ENCODE measurements around the gene CNOT3. TPM values are rescaled to one million over a fixed set of nuclear protein-coding genes. Genes with fewer than 3 reads are reported as not detected.
"Not testable (repeated sequence)": the region's sequence is repeated elsewhere in the genome, so short reads cannot be mapped to it uniquely, and the experiment has no call there.

CNOT3 gene
- total RNA-seq, 1 donor from 2014 or later: 67.5 TPM

DNA sequence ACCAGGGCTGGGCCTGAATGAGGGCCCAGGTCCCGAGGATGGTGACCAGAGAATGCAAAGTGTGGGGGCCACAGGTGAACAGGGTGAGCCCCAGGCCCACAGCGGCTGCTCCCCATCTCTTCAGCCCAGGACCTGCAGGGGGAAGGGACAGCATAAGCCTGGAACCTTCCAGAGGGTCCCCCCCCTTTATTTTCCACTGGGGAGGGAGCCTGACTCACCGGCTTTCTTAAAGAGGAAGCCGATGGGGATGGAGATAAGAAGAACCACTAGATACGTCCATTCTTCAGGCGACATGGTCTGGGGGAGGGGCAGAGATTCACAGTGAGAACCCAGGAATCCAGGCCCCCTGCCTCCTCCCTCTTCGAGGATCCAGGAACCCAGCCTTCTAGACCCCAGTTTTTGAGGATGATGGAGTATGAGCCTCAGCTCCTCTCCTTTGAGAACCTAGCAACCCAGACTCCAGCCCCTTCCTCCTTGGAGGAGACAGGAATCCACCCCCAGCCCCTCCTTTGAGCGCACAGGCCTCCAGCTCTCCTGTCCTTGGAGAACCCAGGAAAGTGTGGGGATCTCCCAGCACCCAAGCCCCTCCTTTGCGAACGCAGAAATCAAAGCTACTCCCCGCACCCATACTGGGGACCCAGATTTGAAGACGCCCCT, 50.8 kb downstream of the CNOT3 start:
- H3K4me3 Mint-ChIP-seq (ENCODE audit: low read depth): peak overlapping the region; percentile 89
- peaks cover 29% of the 10 kb centered on the region for H3K4me1 Mint-ChIP-seq (ENCODE audit: low read depth)
- peaks cover 43% of the 10 kb centered on the region for H3K36me3 Mint-ChIP-seq (ENCODE audit: low read depth)
- no peaks in the 10 kb centered on the region for H3K27me3 Mint-ChIP-seq (ENCODE audit: low read depth)
- peak overlapping the region; percentile 96 for H3K27ac Mint-ChIP-seq
- DNase-seq (ENCODE audit: low spot score): peak; percentile 69
- no peaks in the 10 kb centered on the region for H3K9me3 Mint-ChIP-seq
- intact Hi-C loops (cut with micrococcal nuclease): loop anchor here (1.0 kb wide), 1 partner anchor 22 kb away; no protein-coding TSS in a partner anchor

DNA sequence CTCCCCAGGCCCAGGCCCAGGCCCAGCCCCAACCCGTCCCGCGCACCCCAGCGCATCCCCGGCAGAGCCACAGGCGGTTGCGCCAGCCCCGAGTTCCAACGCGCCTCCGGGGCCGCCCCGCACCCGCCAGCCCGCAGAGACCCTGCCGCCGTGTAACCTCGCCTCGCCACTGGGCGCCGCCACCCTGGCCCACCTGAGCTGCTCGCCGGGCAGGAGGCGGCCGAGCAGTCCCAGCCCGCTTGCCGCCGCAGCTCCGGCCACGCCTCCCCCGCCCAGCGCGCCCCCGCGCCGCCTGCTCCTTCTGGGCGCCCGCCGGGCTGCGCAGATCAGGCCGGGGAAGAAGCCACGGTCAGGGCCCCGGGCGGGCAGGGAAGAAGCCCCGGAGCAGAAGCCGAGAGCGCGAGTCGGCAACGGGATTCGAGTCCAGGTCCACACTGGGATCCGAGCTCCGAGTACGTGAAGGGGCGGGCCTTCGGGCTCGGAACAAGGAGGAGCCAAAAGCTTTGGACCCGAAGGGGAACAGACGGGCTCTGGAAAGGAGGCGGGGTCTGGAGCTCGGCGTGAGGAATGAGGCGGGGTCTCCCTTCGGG, 51.7 kb downstream of the CNOT3 start, which contains the start of gene MBOAT7:
TSS of gene MBOAT7 (minus strand) at position 436 of the 590 bp plus-strand sequence. CDS start 1,072 bp downstream, outside the sequence.
- Mint-ChIP-seq H3K4me3 (ENCODE audit: low read depth) (peak within 1 kb of the TSS; percentile 89), H3K4me1 (ENCODE audit: low read depth) (peaks cover 26% of the 10 kb centered on the region), H3K27me3 (ENCODE audit: low read depth) (no peaks in the 10 kb centered on the region), H3K36me3 (ENCODE audit: low read depth) (peaks cover 41% of the 10 kb centered on the region), H3K9me3 (no peaks in the 10 kb centered on the region), H3K27ac (peak within 1 kb of the TSS; percentile 98)
- intact Hi-C loops (cut with micrococcal nuclease): no loop called here
- DNase-seq (ENCODE audit: low spot score): no peak

- Mint-ChIP-seq H3K27ac (peak overlapping the region; percentile 98), H3K36me3 (ENCODE audit: low read depth) (peaks cover 39% of the 10 kb centered on the region), H3K27me3 (ENCODE audit: low read depth) (no peaks in the 10 kb centered on the region), H3K9me3 (no peaks in the 10 kb centered on the region), H3K4me3 (ENCODE audit: low read depth) (peak overlapping the region; percentile 89), H3K4me1 (ENCODE audit: low read depth) (peaks cover 26% of the 10 kb centered on the region)
- intact Hi-C loops (cut with micrococcal nuclease): loop anchor here (1.0 to 5.0 kb wide), 4 partner anchors 10 to 323 kb away; partner anchors contain the start of genes CNOT3, LENG1, MYADM and RPS9
- peak; percentile 100 for DNase-seq (ENCODE audit: low spot score)
Measured at GRCh38 chr19:54189735-54190502, 52.4 kb downstream of the CNOT3 start.

GRCh38 chr19:54190503-54191010, 53.0 kb downstream of the CNOT3 start:
- H3K27ac Mint-ChIP-seq: peak overlapping the region; percentile 98
- DNase-seq (ENCODE audit: low spot score): peak; percentile 100
- H3K4me1 Mint-ChIP-seq (ENCODE audit: low read depth): peaks cover 23% of the 10 kb centered on the region
- peak overlapping the region; percentile 89 for H3K4me3 Mint-ChIP-seq (ENCODE audit: low read depth)
- H3K27me3 Mint-ChIP-seq (ENCODE audit: low read depth): no peaks in the 10 kb centered on the region
- H3K9me3 Mint-ChIP-seq: no peaks in the 10 kb centered on the region
- peaks cover 40% of the 10 kb centered on the region for H3K36me3 Mint-ChIP-seq (ENCODE audit: low read depth)
- intact Hi-C loops (cut with micrococcal nuclease): loop anchor here (1.0 to 5.0 kb wide), 4 partner anchors 10 to 323 kb away; partner anchors contain the start of genes CNOT3, LENG1, MYADM and RPS9

GRCh38 chr19:54191011-54191810, 53.6 kb downstream of the CNOT3 start, which contains the start of gene TSEN34:
Gene TSEN34 (plus strand): TSS chr19:54191308. CDS start chr19:54191365, 57 bp downstream.
- Mint-ChIP-seq H3K27me3 (ENCODE audit: low read depth) (no peaks in the 10 kb centered on the region), H3K9me3 (no peaks in the 10 kb centered on the region), H3K36me3 (ENCODE audit: low read depth) (peaks cover 37% of the 10 kb centered on the region), H3K4me1 (ENCODE audit: low read depth) (peaks cover 23% of the 10 kb centered on the region), H3K4me3 (ENCODE audit: low read depth) (peak within 1 kb of the TSS; percentile 89), H3K27ac (peak within 1 kb of the TSS; percentile 98)
- DNase-seq (ENCODE audit: low spot score): no peak
- intact Hi-C loops (cut with micrococcal nuclease): loop anchor here (5.0 kb wide), 1 partner anchor 324 kb away; the partner anchor contains the start of gene MYADM

DNA sequence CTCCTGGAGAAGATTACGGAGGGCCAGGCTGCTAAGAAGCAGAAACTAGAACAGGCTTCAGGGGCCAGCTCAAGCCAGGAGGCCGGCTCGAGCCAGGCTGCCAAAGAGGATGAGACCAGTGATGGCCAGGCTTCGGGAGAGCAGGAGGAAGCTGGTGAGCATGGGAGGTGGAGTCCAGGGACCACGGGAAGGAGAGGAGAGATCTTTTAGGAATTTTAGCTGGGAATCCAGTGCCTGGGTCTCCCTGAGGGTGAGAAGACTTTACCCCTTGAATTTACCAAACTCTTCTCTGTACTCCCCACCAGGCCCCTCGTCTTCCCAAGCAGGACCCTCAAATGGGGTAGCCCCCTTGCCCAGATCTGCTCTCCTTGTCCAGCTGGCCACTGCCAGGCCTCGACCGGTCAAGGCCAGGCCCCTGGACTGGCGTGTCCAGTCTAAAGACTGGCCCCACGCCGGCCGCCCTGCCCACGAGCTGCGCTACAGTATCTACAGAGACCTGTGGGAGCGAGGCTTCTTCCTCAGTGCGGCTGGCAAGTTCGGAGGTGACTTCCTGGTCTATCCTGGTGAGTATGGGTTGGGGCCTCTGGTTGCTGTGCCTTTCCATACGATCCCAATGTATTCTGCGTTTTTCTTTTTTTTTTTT, 54.4 kb downstream of the CNOT3 start:
- no peaks in the 10 kb centered on the region for H3K27me3 Mint-ChIP-seq (ENCODE audit: low read depth)
- peak overlapping the region; percentile 63 for H3K27ac Mint-ChIP-seq
- H3K4me1 Mint-ChIP-seq (ENCODE audit: low read depth): peaks cover 22% of the 10 kb centered on the region
- intact Hi-C loops (cut with micrococcal nuclease): loop anchor here (5.0 kb wide), 1 partner anchor 325 kb away; the partner anchor contains the start of gene MYADM
- DNase-seq (ENCODE audit: low spot score): no peak
- no peaks in the 10 kb centered on the region for H3K9me3 Mint-ChIP-seq
- peak overlapping the region; percentile 85 for H3K4me3 Mint-ChIP-seq (ENCODE audit: low read depth)
- peaks cover 30% of the 10 kb centered on the region for H3K36me3 Mint-ChIP-seq (ENCODE audit: low read depth)

- peaks cover 15% of the 10 kb centered on the region for H3K4me1 Mint-ChIP-seq (ENCODE audit: low read depth)
- peak overlapping the region; percentile 85 for H3K4me3 Mint-ChIP-seq (ENCODE audit: low read depth)
- no peaks in the 10 kb centered on the region for H3K27me3 Mint-ChIP-seq (ENCODE audit: low read depth)
- H3K27ac Mint-ChIP-seq: no peak overlapping the region
- intact Hi-C loops (cut with micrococcal nuclease): loop anchor here (5.0 kb wide), 1 partner anchor 326 kb away; the partner anchor contains the start of gene MYADM
- no peak for DNase-seq (ENCODE audit: low spot score)
- no peaks in the 10 kb centered on the region for H3K9me3 Mint-ChIP-seq
- peaks cover 19% of the 10 kb centered on the region for H3K36me3 Mint-ChIP-seq (ENCODE audit: low read depth)
Measured at GRCh38 chr19:54193011-54193410, 55.4 kb downstream of the CNOT3 start.

DNA sequence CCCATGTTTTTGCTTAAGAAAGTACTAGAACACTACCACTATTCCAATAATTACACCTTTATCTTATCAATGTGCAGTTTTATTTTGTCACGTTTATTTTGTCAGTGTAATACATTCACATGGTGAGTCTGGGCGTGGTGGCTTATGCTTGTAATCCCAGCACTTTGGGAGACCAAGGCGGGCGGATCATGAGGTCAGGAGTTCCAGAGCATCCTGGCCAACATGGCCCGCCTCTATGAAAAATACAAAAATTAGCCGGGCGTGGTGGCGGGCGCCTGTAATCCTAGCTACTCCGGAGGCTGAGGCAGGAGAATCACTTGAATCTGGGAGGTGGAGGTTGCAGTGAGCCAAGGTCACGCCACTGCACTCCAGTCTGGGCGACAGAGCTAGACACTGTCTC, 56.9 kb downstream of the CNOT3 start:
- Mint-ChIP-seq H3K36me3 (ENCODE audit: low read depth) (peaks cover 17% of the 10 kb centered on the region), H3K4me1 (ENCODE audit: low read depth) (peaks cover 18% of the 10 kb centered on the region)
- H3K4me3 Mint-ChIP-seq (ENCODE audit: low read depth); H3K27me3 Mint-ChIP-seq (ENCODE audit: low read depth); H3K27ac Mint-ChIP-seq; DNase-seq (ENCODE audit: low spot score); H3K9me3 Mint-ChIP-seq: not testable (repeated sequence)
- intact Hi-C loops (cut with micrococcal nuclease): loop anchor here (5.0 kb wide), 1 partner anchor 327 kb away; the partner anchor contains the start of gene MYADM

DNA sequence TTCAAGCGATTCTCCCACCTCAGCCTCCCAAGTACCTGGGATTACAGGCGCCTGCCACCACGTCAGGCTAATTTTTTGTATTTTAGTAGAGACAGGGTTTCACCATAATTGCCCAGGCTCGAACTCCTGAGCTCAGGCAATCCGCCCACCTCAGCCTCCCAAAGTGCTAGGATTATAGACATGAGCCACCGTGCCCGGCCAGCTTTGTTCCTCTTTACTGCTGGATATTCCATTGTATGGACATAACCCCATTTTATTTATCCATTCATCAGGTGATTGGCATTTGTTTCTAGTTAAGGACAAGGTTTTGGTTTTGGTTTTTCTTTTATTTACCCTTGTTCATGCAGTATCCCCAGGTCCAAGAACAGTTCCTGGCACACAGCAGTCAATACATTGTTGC, 59.0 kb downstream of the CNOT3 start:
- DNase-seq (ENCODE audit: low spot score): no peak
- Mint-ChIP-seq H3K27ac (no peak overlapping the region), H3K4me1 (ENCODE audit: low read depth) (peaks cover 20% of the 10 kb centered on the region), H3K36me3 (ENCODE audit: low read depth) (peaks cover 27% of the 10 kb centered on the region), H3K4me3 (ENCODE audit: low read depth) (no peak overlapping the region), H3K9me3 (no peaks in the 10 kb centered on the region), H3K27me3 (ENCODE audit: low read depth) (no peaks in the 10 kb centered on the region)
- intact Hi-C loops (cut with micrococcal nuclease): no loop called here

DNA sequence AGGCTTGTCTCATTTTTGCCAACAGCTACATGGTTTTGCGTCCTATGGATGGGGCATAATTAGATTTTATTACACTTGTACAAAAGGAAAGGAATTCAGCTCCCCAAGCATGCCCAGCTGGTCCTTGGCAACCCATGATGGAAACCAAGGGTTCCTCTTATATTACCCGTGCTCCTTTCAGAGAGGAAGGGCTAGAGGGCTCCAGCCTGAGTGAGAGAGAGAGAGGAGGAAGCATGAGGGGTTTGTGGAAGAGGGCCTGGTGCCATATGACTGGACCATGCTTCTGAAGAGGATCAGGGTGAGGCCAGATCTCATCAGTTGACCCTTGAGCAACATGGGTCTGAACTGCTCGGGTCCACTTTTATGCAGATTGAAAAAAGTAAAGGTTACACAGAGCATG, 59.6 kb downstream of the CNOT3 start:
- intact Hi-C loops (cut with micrococcal nuclease): no loop called here
- no peaks in the 10 kb centered on the region for H3K27me3 Mint-ChIP-seq (ENCODE audit: low read depth)
- H3K36me3 Mint-ChIP-seq (ENCODE audit: low read depth): peaks cover 33% of the 10 kb centered on the region
- peaks cover 18% of the 10 kb centered on the region for H3K4me1 Mint-ChIP-seq (ENCODE audit: low read depth)
- no peak overlapping the region for H3K27ac Mint-ChIP-seq
- H3K9me3 Mint-ChIP-seq: no peaks in the 10 kb centered on the region
- H3K4me3 Mint-ChIP-seq (ENCODE audit: low read depth): no peak overlapping the region
- no peak for DNase-seq (ENCODE audit: low spot score)

GRCh38 chr19:54199401-54199800, 61.8 kb downstream of the CNOT3 start:
- intact Hi-C loops (cut with micrococcal nuclease): no loop called here
- Mint-ChIP-seq H3K4me1 (ENCODE audit: low read depth) (peaks cover 27% of the 10 kb centered on the region), H3K36me3 (ENCODE audit: low read depth) (peaks cover 45% of the 10 kb centered on the region), H3K27ac (peak overlapping the region; percentile 65), H3K27me3 (ENCODE audit: low read depth) (no peaks in the 10 kb centered on the region), H3K4me3 (ENCODE audit: low read depth) (peak overlapping the region; percentile 78), H3K9me3 (no peaks in the 10 kb centered on the region)
- DNase-seq (ENCODE audit: low spot score): no peak
